HG03460 (cell line): ENCODE data around the gene OR2D2.
A peak's percentile ranks its signal among the peaks of the same experiment; 100 is the strongest.
"Not testable (repeated sequence)": the region's sequence is repeated elsewhere in the genome, so short reads cannot be mapped to it uniquely, and the experiment has no call there.

Source experiments
- ATAC-seq: cut with Tn5 transposase; IDR thresholded peaks from one replicate; pipeline ENCODE4 v1.9.1; 2021; ENCODE audit not compliant: unreplicated experiment

The OR2D2 gene

GRCh38 chr11:6892400-6892799 lies at the start of gene OR2D2:
Gene OR2D2 (minus strand): TSS chr11:6892500. CDS start chr11:6892500, 0 bp downstream.
- ATAC-seq = no peak

- ATAC-seq = no peak
Observed at GRCh38 chr11:6941970-6942369, 49.7 kb upstream of the OR2D2 start.

GRCh38 chr11:6932145-6932544 lies 39.8 kb upstream of the OR2D2 start:
- ATAC-seq = no peak

GRCh38 chr11:6931146-6931713 lies 38.9 kb upstream of the OR2D2 start:
- no peak for ATAC-seq

- no peak for ATAC-seq
Observed at GRCh38 chr11:6928916-6929315, 36.6 kb upstream of the OR2D2 start.

GRCh38 chr11:6927030-6927617 lies 34.8 kb upstream of the OR2D2 start:
- peak; percentile 70 for ATAC-seq

- ATAC-seq = peak; percentile 59
Observed at GRCh38 chr11:6926208-6927029, 34.1 kb upstream of the OR2D2 start, which contains the start of gene ZNF215. Gene ZNF215 (plus strand): TSS chr11:6926426. CDS start chr11:6932273, 5,847 bp downstream.

- ATAC-seq = peak; percentile 2
Observed at GRCh38 chr11:6925636-6926207, 33.4 kb upstream of the OR2D2 start.

GRCh38 chr11:6925007-6925577 lies 32.8 kb upstream of the OR2D2 start:
- ATAC-seq = no peak

GRCh38 chr11:6920702-6921101 lies 28.4 kb upstream of the OR2D2 start, which contains the start of gene OR2D3:
Gene OR2D3 (plus strand): TSS chr11:6921002. CDS start chr11:6921002, 0 bp downstream.
- no peak for ATAC-seq

- no peak for ATAC-seq
Observed at GRCh38 chr11:6919698-6920097, 27.4 kb upstream of the OR2D2 start.

GRCh38 chr11:6911948-6912347 lies 19.6 kb upstream of the OR2D2 start:
- ATAC-seq = no peak

GRCh38 chr11:6911378-6911777 lies 19.1 kb upstream of the OR2D2 start:
- no peak for ATAC-seq

GRCh38 chr11:6904804-6905203 lies 12.5 kb upstream of the OR2D2 start:
- not testable (repeated sequence) for ATAC-seq

GRCh38 chr11:6900327-6900999 lies 8.2 kb upstream of the OR2D2 start:
- no peak for ATAC-seq

GRCh38 chr11:6898911-6899310 lies 6.6 kb upstream of the OR2D2 start:
- ATAC-seq = no peak

GRCh38 chr11:6895010-6895409 lies 2.7 kb upstream of the OR2D2 start:
- ATAC-seq = peak; percentile 57

- ATAC-seq = no peak
Observed at GRCh38 chr11:6894097-6894496, 1.8 kb upstream of the OR2D2 start.

- ATAC-seq = no peak
Observed at GRCh38 chr11:6889835-6890234, 2.5 kb downstream of the OR2D2 start.

GRCh38 chr11:6888830-6889229 lies 3.5 kb downstream of the OR2D2 start:
- no peak for ATAC-seq

- not testable (repeated sequence) for ATAC-seq
Observed at GRCh38 chr11:6887711-6888110, 4.6 kb downstream of the OR2D2 start.
